Adrenal gland (tissue), 12 donors: ENCODE measurements around the gene COX4I2. TPM values are rescaled to one million over a fixed set of nuclear protein-coding genes. Genes with fewer than 3 reads are reported as not detected.

Experiments used
- DNase-seq, 7 donors: peaks; one replicate each; pipeline ENCODE4 v3.0.0-alpha.2; 2019 to 2020
- H3K27ac ChIP-seq, 5 donors: fragments of 200-600 bp; sonication (generic) in 4 of 5; 1 replicate in 3 of 5; 2 replicates in 2 of 5; pipeline versions ENCODE4 v1.5.1 to v1.8.0; 2016 to 2020; ENCODE audit warnings: mild to moderate bottlenecking in 1 of 5
- H3K27me3 ChIP-seq: fragments of 200-600 bp; 2 replicates; pipeline ENCODE4 v1.8.0; 2021
- H3K36me3 ChIP-seq, 2 donors: fragments of 200-600 bp; replicated peaks in 1 of 2; 1 replicate in 1 of 2; 2 replicates in 1 of 2; pipeline versions ENCODE4 v1.5.1 to v1.8.0; 2018 to 2022
- H3K4me1 ChIP-seq, 2 donors: fragments of 200-600 bp; replicated peaks in 1 of 2; 1 replicate in 1 of 2; 2 replicates in 1 of 2; pipeline versions ENCODE4 v1.5.1 to v1.8.0; 2018 to 2021
- H3K4me3 ChIP-seq, 4 donors: fragments of 200-600 bp; sonication (generic) in 3 of 4; one replicate each; pipeline ENCODE4 v1.5.1; 2016 to 2018
- H3K9me3 ChIP-seq, 3 donors: fragments of 200-600 bp; sonication (generic) in 1 of 3; replicated peaks in 1 of 3; 1 replicate in 2 of 3; 2 replicates in 1 of 3; pipeline versions ENCODE4 v1.5.1 to v1.8.0; 2016 to 2021
- POLR2A ChIP-seq, 2 donors: fragments of 450-650 bp; IDR thresholded peaks; one replicate each; pipeline ENCODE4 v1.6.1; 2017; ENCODE audit warnings: antibody characterized with exemption in 2 of 2, mild to moderate bottlenecking in 2 of 2, moderate library complexity in 1 of 2
- WGBS, 4 donors: extraction: QIAGEN DNeasy Blood & Tissue Kit in 2 of 4; methylation state at CpG; one replicate each; pipeline versions ENCODE4 v1.1.5 to v1.1.7; 2013 to 2017; 5-methylcytosine and 5-hydroxymethylcytosine counted together
- intact Hi-C, 2 donors: fragments of 100-400 bp; cut with DNase I; formaldehyde crosslinking; loops; one replicate each; pipeline versions ENCODE4 v1.14.1 to v1.15.0; 2022 to 2023
- polyA plus RNA-seq, 3 donors: library from polyadenylated mRNA; stranded (reverse); fragments of 200-250 nt in 2 of 3; fragments of 350-450 nt in 1 of 3; fragmentation: Illumina TruSeq in 1 of 3; extraction: RNeasy Lipid Tissue Mini Kit (QIAGEN cat#74804) in 1 of 3; gene quantifications; one replicate each; pipeline ENCODE4 v1.2.3, GENCODE V29; 2013 to 2014
- total RNA-seq, 9 donors: library from RNA; depleted of rRNA in 4 of 9; stranded (reverse); fragments of >200 nt in 4 of 9; fragments of 120-200 nt in 1 of 9; fragmentation: NEBNext Ultra II Directional in 1 of 9; extraction: Animal tissue kit (Norgen Biotek cat#: 25700) in 1 of 9; gene quantifications; one replicate each; pipeline versions ENCODE4 v1.1.0 to v1.2.4, GENCODE V29; 2013 to 2023
- TF ChIP-seq, protein P1 (sequence below), 6 experiments: fragments of 450-650 bp in 4 of 6; fragments of 200-600 bp in 2 of 6; sonication (generic) in 1 of 6; IDR thresholded peaks; 1 replicate in 5 of 6; 2 replicates in 1 of 6; pipeline versions ENCODE4 v1.5.1 to v1.8.0; 2016 to 2021; ENCODE audit warnings: antibody characterized with exemption in 6 of 6, mild to moderate bottlenecking in 2 of 6, moderate library complexity in 1 of 6
- donor health status: healthy with polysubstance abuse.
- donor health status: Bipolar disorder and iron deficiency.
- donor health status: DM: yes; HTN: yes; CAD: no.
- donor health status: DM: no; HTN: no; CAD: no.
- donor health status: DM: no; HTN: no; CAD: no.
- donor health status: DM: yes; HTN: yes; CAD: no.

Gene COX4I2
- total and polyA plus RNA-seq, 12 donors = 0.26 to 12.9 (median 2.2) TPM; not detected in 8

DNA sequence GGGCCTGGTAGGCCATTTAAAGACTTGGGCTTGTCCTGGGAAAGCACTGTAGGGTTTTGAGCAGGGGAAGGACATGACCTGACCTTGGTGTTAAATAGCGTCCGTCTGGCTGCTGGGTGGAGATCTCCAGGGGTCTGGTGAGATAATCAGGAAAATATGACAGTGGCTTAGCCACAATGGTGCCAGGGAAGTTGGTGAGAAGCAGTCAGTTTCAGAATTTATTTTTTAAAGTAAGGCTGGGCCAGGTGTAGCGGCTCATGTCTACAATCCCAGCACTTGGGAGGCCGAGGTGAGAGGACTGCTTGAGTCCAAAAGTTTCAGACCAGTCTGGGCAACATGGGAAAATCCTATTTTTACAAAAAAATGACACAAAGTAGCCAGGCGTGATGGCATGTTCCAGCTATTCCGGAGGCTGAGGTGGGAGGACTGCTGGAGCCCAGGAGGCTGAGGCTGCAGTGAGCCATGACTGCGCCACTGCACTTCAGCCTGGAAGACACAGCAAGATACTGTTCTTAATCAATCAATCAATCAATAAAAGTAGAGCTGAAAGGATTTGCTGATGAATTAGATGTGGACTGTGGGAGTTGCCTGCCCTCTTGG, 43.5 kb downstream of the COX4I2 start:
- intact Hi-C loops = no loop called here
- Histone ChIP-seq H3K4me1 (peaks cover 30 to 67% of the 10 kb centered on the region in 2 donors), H3K4me3 (no peak overlapping the region), H3K36me3 (no peaks in the 10 kb centered on the region), H3K9me3 (no peaks in the 10 kb centered on the region), H3K27me3 (no peaks in the 10 kb centered on the region), H3K27ac (peak overlapping the region in 2 of 5 donors; percentile 43 to 60)
- TF ChIP-seq POLR2A (IDR thresholded peaks at IDR 0.05) = no peak
- TF ChIP-seq, protein P1, sequence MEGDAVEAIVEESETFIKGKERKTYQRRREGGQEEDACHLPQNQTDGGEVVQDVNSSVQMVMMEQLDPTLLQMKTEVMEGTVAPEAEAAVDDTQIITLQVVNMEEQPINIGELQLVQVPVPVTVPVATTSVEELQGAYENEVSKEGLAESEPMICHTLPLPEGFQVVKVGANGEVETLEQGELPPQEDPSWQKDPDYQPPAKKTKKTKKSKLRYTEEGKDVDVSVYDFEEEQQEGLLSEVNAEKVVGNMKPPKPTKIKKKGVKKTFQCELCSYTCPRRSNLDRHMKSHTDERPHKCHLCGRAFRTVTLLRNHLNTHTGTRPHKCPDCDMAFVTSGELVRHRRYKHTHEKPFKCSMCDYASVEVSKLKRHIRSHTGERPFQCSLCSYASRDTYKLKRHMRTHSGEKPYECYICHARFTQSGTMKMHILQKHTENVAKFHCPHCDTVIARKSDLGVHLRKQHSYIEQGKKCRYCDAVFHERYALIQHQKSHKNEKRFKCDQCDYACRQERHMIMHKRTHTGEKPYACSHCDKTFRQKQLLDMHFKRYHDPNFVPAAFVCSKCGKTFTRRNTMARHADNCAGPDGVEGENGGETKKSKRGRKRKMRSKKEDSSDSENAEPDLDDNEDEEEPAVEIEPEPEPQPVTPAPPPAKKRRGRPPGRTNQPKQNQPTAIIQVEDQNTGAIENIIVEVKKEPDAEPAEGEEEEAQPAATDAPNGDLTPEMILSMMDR (IDR thresholded peaks at IDR 0.05) = no peak
- DNase-seq = no peak
- 67 to 77% (median 74%) methylated on average over 7 of the region's 7 CpGs for WGBS, 4 donors

DNA sequence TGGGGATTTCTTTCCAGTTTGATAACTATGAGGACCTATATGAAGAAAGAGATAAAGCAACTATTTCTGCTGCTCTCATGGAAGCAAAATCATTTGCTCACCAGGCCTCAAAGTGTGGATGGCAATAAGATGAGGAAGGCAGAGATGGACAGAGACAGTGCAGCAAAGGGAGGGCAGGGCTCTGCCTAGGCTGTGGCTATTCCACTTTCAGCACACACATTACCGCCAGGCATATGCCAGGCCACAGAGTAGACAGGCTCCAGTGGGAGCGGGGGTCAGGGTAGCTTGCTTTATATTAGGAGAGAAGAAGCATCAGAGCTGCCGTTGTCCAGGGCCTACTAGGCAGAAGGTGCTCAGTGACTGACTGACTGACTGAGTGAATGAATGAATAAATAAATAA, 44.1 kb downstream of the COX4I2 start:
- intact Hi-C loops = no loop called here
- H3K27ac ChIP-seq = peak overlapping the region in 1 of 5 donors; percentile 31
- H3K9me3 ChIP-seq = no peaks in the 10 kb centered on the region
- 89 to 100% (median 92%) methylated on average over 3 of the region's 3 CpGs for WGBS, 4 donors
- DNase-seq = no peak
- TF ChIP-seq, protein P1 (IDR thresholded peaks at IDR 0.05) = no peak
- TF ChIP-seq POLR2A (IDR thresholded peaks at IDR 0.05) = no peak
- H3K27me3 ChIP-seq = no peaks in the 10 kb centered on the region
- H3K4me1 ChIP-seq = peaks cover 25 to 61% of the 10 kb centered on the region in 2 donors
- H3K4me3 ChIP-seq = no peak overlapping the region
- H3K36me3 ChIP-seq = peaks cover 0 to 4% of the 10 kb centered on the region in 2 donors

- intact Hi-C loops = no loop called here
- H3K27me3 ChIP-seq = no peaks in the 10 kb centered on the region
- no peak overlapping the region for H3K4me3 ChIP-seq
- no peak for TF ChIP-seq POLR2A (IDR thresholded peaks at IDR 0.05)
- TF ChIP-seq, protein P1 (IDR thresholded peaks at IDR 0.05) = no peak
- H3K9me3 ChIP-seq = no peaks in the 10 kb centered on the region
- H3K4me1 ChIP-seq = peaks cover 24 to 56% of the 10 kb centered on the region in 2 donors
- no peak for DNase-seq
- peaks cover 0 to 9% of the 10 kb centered on the region in 2 donors for H3K36me3 ChIP-seq
- H3K27ac ChIP-seq = no peak overlapping the region
- WGBS, 4 donors = 94 to 97% (median 96%) methylated on average over 3 of the region's 3 CpGs
Observed at GRCh38 chr20:31682352-31682751, 44.6 kb downstream of the COX4I2 start.

GRCh38 chr20:31682927-31683326, 45.2 kb downstream of the COX4I2 start:
- DNase-seq = no peak
- Histone ChIP-seq H3K4me3 (no peak overlapping the region), H3K36me3 (peaks cover 0 to 9% of the 10 kb centered on the region in 2 donors), H3K27me3 (no peaks in the 10 kb centered on the region), H3K9me3 (no peaks in the 10 kb centered on the region), H3K4me1 (peaks cover 20 to 51% of the 10 kb centered on the region in 2 donors), H3K27ac (no peak overlapping the region)
- intact Hi-C loops = no loop called here
- TF ChIP-seq, protein P1 (IDR thresholded peaks at IDR 0.05) = no peak
- TF ChIP-seq POLR2A (IDR thresholded peaks at IDR 0.05) = no peak
- 74 to 81% (median 75%) methylated on average over 2 of the region's 2 CpGs for WGBS, 4 donors
